H1 (cell line): Measurements from ENCODE around the gene TMEM134. TPM values are rescaled to one million over a fixed set of nuclear protein-coding genes. Genes with fewer than 3 reads are reported as not detected.

ENCODE experiments used
- ATF2 ChIP-seq: IDR thresholded peaks from 2 replicates; pipeline ENCODE4 v1.6.1; 2012; ENCODE audit warnings: low read length, inconsistent platforms
- RFX5 ChIP-seq: IDR thresholded peaks from 2 replicates; pipeline ENCODE4 v1.6.1; 2011; ENCODE audit warnings: low read depth, low read length, improper control_type of control experiment, borderline replicate concordance
- SIRT6 ChIP-seq: IDR thresholded peaks from one replicate; pipeline ENCODE4 v1.7.1; 2012; ENCODE audit warnings: low read length, inconsistent platforms
- SP1 ChIP-seq: IDR thresholded peaks from 2 replicates; pipeline ENCODE4 v1.6.1; 2011; ENCODE audit warnings: low read depth, low read length
- polyA plus RNA-seq, 7 experiments: library from polyadenylated mRNA; depleted of rRNA in 3 of 7; stranded (reverse) in 5 of 7; unstranded in 2 of 7; fragments of >200 nt in 5 of 7; fragments of 200-250 nt in 2 of 7; gene quantifications; 1 replicate in 5 of 7; 2 replicates in 1 of 7; 4 replicates in 1 of 7; pipeline versions ENCODE4 v1.2.1 to v1.2.3, GENCODE V29; 2011 to 2013; ENCODE audit warnings: missing spikeins in 2 of 7, mixed read lengths in 2 of 7
- total RNA-seq: library from RNA; stranded (reverse); fragmentation: NEBNext Ultra II Directional; extraction: Animal tissue kit (Norgen Biotek cat#: 25700); gene quantifications from 2 replicates; pipeline ENCODE4 v1.2.1, GENCODE V29; 2021

The TMEM134 gene
- total and polyA plus RNA-seq, 2 of the 8 experiments (the other 6 are each of a cell fraction or from before 2014, with no cell fraction given) = 32.4 to 229 TPM

GRCh38 chr11:67508486-67509121 is 39.6 kb upstream of the TMEM134 start (continued):
- TF ChIP-seq ATF2 (no peak; the same call in 1 of the 2 replicates), SIRT6 (no peak), SP1 (no peak), RFX5 (no peak; the same call in 1 of the 2 replicates)
- TF ChIP-seq, all 59 proteins: peak for 21
